Lower lobe of right lung (tissue), 2 donors: ENCODE results near the gene TFPI. TPM values are rescaled to one million over a fixed set of nuclear protein-coding genes. Genes with fewer than 3 reads are reported as not detected.
A peak's percentile ranks its signal among the peaks of the same experiment; 100 is the strongest.

ENCODE experiments used
- ATAC-seq, 2 donors: fragments of 200-7000 bp; cut with Tn5 transposase; one replicate each; pipeline ENCODE4 v1.9.1; 2020 to 2022; ENCODE audit warnings: mild to moderate bottlenecking in 2 of 2, moderate library complexity in 2 of 2
- DNase-seq: peaks from one replicate; pipeline ENCODE4 v3.0.0-alpha.2; 2020
- H3K27ac ChIP-seq: fragments of 200-600 bp; one replicate; pipeline ENCODE4 v1.8.0; 2022
- H3K27me3 ChIP-seq: fragments of 200-600 bp; one replicate; pipeline ENCODE4 v1.8.0; 2022; ENCODE audit warnings: low read depth
- H3K36me3 ChIP-seq: fragments of 200-600 bp; one replicate; pipeline ENCODE4 v1.8.0; 2022; ENCODE audit warnings: mild to moderate bottlenecking
- H3K4me1 ChIP-seq: fragments of 200-600 bp; one replicate; pipeline ENCODE4 v1.8.0; 2022
- H3K4me3 ChIP-seq: fragments of 200-600 bp; one replicate; pipeline ENCODE4 v1.8.0; 2022; ENCODE audit warnings: mild to moderate bottlenecking
- H3K9me3 ChIP-seq: fragments of 200-600 bp; one replicate; pipeline ENCODE4 v1.8.0; 2022
- CTCF ChIP-seq: fragments of 200-600 bp; IDR thresholded peaks from one replicate; pipeline ENCODE4 v1.8.0; 2022; ENCODE audit warnings: antibody characterized with exemption, mild to moderate bottlenecking
- intact Hi-C: fragments of 100-400 bp; cut with DNase I; formaldehyde crosslinking; loops from one replicate; pipeline ENCODE4 v1.11.0; 2022
- total RNA-seq: library from RNA; stranded (reverse); fragmentation: NEBNext Ultra II Directional; extraction: Animal tissue kit (Norgen Biotek cat#: 25700); gene quantifications from one replicate; pipeline ENCODE4 v1.2.1, GENCODE V29; 2021
- donor health status: DM: no; HTN: yes; CAD: no; lungs with severe emphysema.

The TFPI gene
- total RNA-seq, 1 donor from 2014 or later: 311 TPM

GRCh38 chr2:187548656-187549055 is 5.6 kb downstream of the TFPI start:
- peak overlapping the region; percentile 59 for H3K4me3 ChIP-seq
- peaks cover 6% of the 10 kb centered on the region for H3K36me3 ChIP-seq
- intact Hi-C loops: no loop called here
- DNase-seq (no peak), ATAC-seq (no peak)
- no peaks in the 10 kb centered on the region for H3K27me3 ChIP-seq
- H3K4me1 ChIP-seq: peaks cover 61% of the 10 kb centered on the region
- H3K9me3 ChIP-seq: no peaks in the 10 kb centered on the region
- peak overlapping the region; percentile 15 for H3K27ac ChIP-seq
- no peak for TF ChIP-seq CTCF

- Histone ChIP-seq H3K36me3 (peaks cover 9% of the 10 kb centered on the region), H3K27ac (peak overlapping the region; percentile 57), H3K9me3 (no peaks in the 10 kb centered on the region), H3K27me3 (no peaks in the 10 kb centered on the region), H3K4me3 (no peak overlapping the region), H3K4me1 (peaks cover 70% of the 10 kb centered on the region)
- intact Hi-C loops: no loop called here
- ATAC-seq (peak; percentile 60 to 82), DNase-seq (no peak)
- no peak for TF ChIP-seq CTCF
Observed at GRCh38 chr2:187547353-187547979, 6.8 kb downstream of the TFPI start.

DNA sequence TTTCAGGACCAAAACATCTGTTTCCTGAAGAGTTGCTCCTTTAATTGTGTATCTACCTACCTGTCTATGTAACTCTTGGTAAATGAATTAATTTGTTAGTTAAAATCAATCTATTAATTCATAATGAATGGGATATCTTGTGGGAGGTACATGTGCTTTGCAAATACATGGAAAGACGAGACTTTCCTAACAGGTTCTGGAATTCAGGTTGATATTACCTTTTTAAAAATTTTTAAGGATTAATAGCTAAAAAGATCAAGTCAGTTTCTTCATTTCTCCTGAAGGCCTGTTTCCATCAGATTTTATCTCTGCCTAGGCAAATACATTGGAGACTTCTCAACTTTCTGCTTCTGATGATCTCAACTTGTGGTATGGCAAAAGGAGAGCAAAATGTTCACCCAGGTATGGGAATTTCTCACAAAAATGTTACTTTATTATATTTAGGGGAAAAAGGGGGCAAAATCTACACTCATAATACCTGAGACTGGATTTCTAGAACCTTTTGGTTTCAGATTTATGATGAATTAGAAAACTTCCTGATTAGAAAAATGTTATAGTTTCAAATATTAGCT is 7.4 kb downstream of the TFPI start:
- H3K4me1 ChIP-seq: peaks cover 77% of the 10 kb centered on the region
- DNase-seq: no peak
- no peaks in the 10 kb centered on the region for H3K9me3 ChIP-seq
- H3K27me3 ChIP-seq: no peaks in the 10 kb centered on the region
- peaks cover 9% of the 10 kb centered on the region for H3K36me3 ChIP-seq
- intact Hi-C loops: no loop called here
- H3K4me3 ChIP-seq: peak overlapping the region; percentile 13
- no peak for TF ChIP-seq CTCF
- ATAC-seq: no peak
- peak overlapping the region; percentile 57 for H3K27ac ChIP-seq

DNA sequence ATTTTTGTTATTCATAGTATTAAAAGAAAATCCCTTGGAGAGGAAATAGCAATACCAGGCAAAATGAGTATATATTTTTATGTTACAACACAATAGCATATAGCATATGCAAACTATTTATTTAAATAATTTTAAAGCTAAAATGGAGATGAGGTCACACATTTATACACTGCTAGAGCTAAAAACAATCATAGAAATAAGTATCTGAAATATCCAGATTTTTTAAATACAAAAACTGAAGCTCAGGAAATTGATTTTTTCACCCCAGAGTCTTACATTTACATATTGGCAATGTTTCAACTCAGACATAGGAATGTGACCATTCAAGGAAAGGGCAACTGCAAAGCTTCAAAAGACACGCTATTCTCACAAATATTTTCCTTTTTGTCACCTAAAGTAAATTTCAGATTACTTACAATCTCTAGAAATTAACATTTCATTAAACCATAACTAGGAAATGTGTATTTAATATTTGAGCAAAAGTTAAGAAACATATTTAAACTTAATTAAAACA is 8.9 kb downstream of the TFPI start:
- ATAC-seq (no peak), DNase-seq (no peak)
- Histone ChIP-seq H3K9me3 (no peaks in the 10 kb centered on the region), H3K27ac (peak overlapping the region; percentile 57), H3K36me3 (peaks cover 9% of the 10 kb centered on the region), H3K4me1 (peaks cover 76% of the 10 kb centered on the region), H3K27me3 (no peaks in the 10 kb centered on the region), H3K4me3 (no peak overlapping the region)
- no peak for TF ChIP-seq CTCF
- intact Hi-C loops: no loop called here

GRCh38 chr2:187544371-187545080 is 9.7 kb downstream of the TFPI start:
- Histone ChIP-seq H3K4me3 (no peak overlapping the region), H3K4me1 (peaks cover 76% of the 10 kb centered on the region), H3K9me3 (no peaks in the 10 kb centered on the region), H3K27ac (peak overlapping the region; percentile 57), H3K27me3 (no peaks in the 10 kb centered on the region), H3K36me3 (peaks cover 9% of the 10 kb centered on the region)
- no peak for TF ChIP-seq CTCF
- peak; percentile 63 for DNase-seq
- intact Hi-C loops: no loop called here
- peak in 1 of 2 donors; percentile 60 for ATAC-seq
